ENCODE data around the gene DPYSL3.

DNA sequence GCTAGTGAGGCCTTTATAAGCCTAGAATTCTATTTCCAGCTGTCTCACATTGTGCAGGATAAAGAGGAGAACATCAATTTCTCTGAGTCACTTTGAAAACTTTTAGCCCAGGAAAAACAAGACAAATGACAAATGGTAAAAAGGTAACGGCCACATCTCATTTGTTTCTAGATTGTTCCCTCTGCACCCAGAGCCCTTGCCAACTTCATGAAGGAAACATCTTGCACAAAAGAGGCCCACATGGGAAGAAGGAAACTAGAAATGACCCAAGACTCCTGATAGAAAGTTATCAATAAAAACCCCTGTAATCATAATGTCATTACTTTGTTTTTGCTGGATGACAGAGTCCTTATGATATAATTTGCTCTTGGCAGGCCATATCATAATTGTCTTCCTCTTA lies 5.3 kb downstream of the DPYSL3 start:
- TF ChIP-seq, protein P1, sequence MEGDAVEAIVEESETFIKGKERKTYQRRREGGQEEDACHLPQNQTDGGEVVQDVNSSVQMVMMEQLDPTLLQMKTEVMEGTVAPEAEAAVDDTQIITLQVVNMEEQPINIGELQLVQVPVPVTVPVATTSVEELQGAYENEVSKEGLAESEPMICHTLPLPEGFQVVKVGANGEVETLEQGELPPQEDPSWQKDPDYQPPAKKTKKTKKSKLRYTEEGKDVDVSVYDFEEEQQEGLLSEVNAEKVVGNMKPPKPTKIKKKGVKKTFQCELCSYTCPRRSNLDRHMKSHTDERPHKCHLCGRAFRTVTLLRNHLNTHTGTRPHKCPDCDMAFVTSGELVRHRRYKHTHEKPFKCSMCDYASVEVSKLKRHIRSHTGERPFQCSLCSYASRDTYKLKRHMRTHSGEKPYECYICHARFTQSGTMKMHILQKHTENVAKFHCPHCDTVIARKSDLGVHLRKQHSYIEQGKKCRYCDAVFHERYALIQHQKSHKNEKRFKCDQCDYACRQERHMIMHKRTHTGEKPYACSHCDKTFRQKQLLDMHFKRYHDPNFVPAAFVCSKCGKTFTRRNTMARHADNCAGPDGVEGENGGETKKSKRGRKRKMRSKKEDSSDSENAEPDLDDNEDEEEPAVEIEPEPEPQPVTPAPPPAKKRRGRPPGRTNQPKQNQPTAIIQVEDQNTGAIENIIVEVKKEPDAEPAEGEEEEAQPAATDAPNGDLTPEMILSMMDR (IDR thresholded peaks at IDR 0.05) = no peak
- no peak for TF ChIP-seq POLR2A (IDR thresholded peaks at IDR 0.05)

Data from gastroesophageal sphincter (tissue), 3 donors.